OCI-LY3 (cell line): Measurements from ENCODE around the gene PTPRD.

Source experiments
- CTCF ChIP-seq: fragments of 200-600, 300-600 bp; sonication (generic); IDR thresholded peaks from 2 replicates; pipeline ENCODE4 v1.5.1; 2014; ENCODE audit warnings: antibody characterized with exemption, low read length, low read depth
- EZH2phosphoT487 ChIP-seq: fragments of 200-600 bp; shearing (Covaris generic); IDR thresholded peaks from 2 replicates; pipeline ENCODE4 v1.6.1; 2018; ENCODE audit warnings: antibody characterized with exemption, mixed run types, low read depth

GRCh38 chr9:10250219-10250618 lies 362.6 kb downstream of the PTPRD start:
- TF ChIP-seq CTCF, result no peak
- no peak for TF ChIP-seq EZH2phosphoT487
